GM06990 (cell line): Measurements from ENCODE around the gene GRM7.

Experiments
- DNase-seq: peaks from one replicate; pipeline ENCODE4 v3.0.0-alpha.2; 2011; ENCODE audit not compliant: insufficient read length; ENCODE audit errors: extremely low read depth
- H3K27me3 ChIP-seq: replicated peaks from 2 replicates; pipeline ENCODE4 v1.6.0; 2011; ENCODE audit warnings: low read length; ENCODE audit not compliant: control insufficient read depth, insufficient read depth
- H3K36me3 ChIP-seq: 2 replicates; pipeline ENCODE4 v1.5.1; 2011; ENCODE audit warnings: low read length; ENCODE audit not compliant: control insufficient read depth, insufficient read depth
- H3K4me3 ChIP-seq: replicated peaks from 2 replicates; pipeline ENCODE4 v1.5.1; 2011; ENCODE audit warnings: low read depth, mild to moderate bottlenecking, control low read depth, low read length
- CTCF ChIP-seq: IDR thresholded peaks from 2 replicates; pipeline ENCODE4 v1.5.1; 2011; ENCODE audit warnings: low read length, control low read depth, mild to moderate bottlenecking, inconsistent platforms; ENCODE audit not compliant: insufficient read depth, poor library complexity, severe bottlenecking

The GRM7 gene

GRCh38 chr3:7766530-7766929 lies 905.6 kb downstream of the GRM7 start:
- DNase-seq = no peak
- no peak for TF ChIP-seq CTCF
- no peaks in the 10 kb centered on the region for H3K36me3 ChIP-seq
- H3K4me3 ChIP-seq = no peak overlapping the region
- no peaks in the 10 kb centered on the region for H3K27me3 ChIP-seq

- Histone ChIP-seq H3K27me3 (no peaks in the 10 kb centered on the region), H3K36me3 (no peaks in the 10 kb centered on the region), H3K4me3 (no peak overlapping the region)
- no peak for TF ChIP-seq CTCF
- DNase-seq = no peak
Observed at GRCh38 chr3:7779331-7779730, 918.4 kb downstream of the GRM7 start.

GRCh38 chr3:7781395-7781794 lies 920.5 kb downstream of the GRM7 start:
- no peaks in the 10 kb centered on the region for H3K27me3 ChIP-seq
- no peak overlapping the region for H3K4me3 ChIP-seq
- no peak for TF ChIP-seq CTCF
- DNase-seq = no peak
- H3K36me3 ChIP-seq = no peaks in the 10 kb centered on the region

GRCh38 chr3:7787871-7788828 lies 927.2 kb downstream of the GRM7 start:
- H3K27me3 ChIP-seq = no peaks in the 10 kb centered on the region
- TF ChIP-seq CTCF = no peak
- H3K36me3 ChIP-seq = no peaks in the 10 kb centered on the region
- DNase-seq = no peak
- H3K4me3 ChIP-seq = no peak overlapping the region

- no peaks in the 10 kb centered on the region for H3K36me3 ChIP-seq
- DNase-seq = no peak
- TF ChIP-seq CTCF = no peak
- H3K4me3 ChIP-seq = no peak overlapping the region
- no peaks in the 10 kb centered on the region for H3K27me3 ChIP-seq
Observed at GRCh38 chr3:7788881-7789280, 928.0 kb downstream of the GRM7 start.
